GM21367 (cell line): ENCODE data around the gene ZNF224.
"Not testable (repeated sequence)": the region's sequence is repeated elsewhere in the genome, so short reads cannot be mapped to it uniquely, and the experiment has no call there.

Experiments
- ATAC-seq: cut with Tn5 transposase; IDR thresholded peaks from one replicate; pipeline ENCODE4 v1.9.1; 2021; ENCODE audit not compliant: unreplicated experiment

Gene ZNF224

GRCh38 chr19:44121162-44121561 is 27.0 kb downstream of the ZNF224 start:
- ATAC-seq = not testable (repeated sequence)

- ATAC-seq = no peak
These were observed 37.8 kb downstream of the ZNF224 start for GRCh38 chr19:44131955-44132354.

GRCh38 chr19:44141191-44142058 is 47.3 kb downstream of the ZNF224 start, which contains the start of gene ZNF234:
Gene ZNF234 (plus strand): TSS chr19:44141554. CDS start chr19:44144633, 3,079 bp downstream.
- peak; percentile 53 for ATAC-seq

- no peak for ATAC-seq
These were observed 47.9 kb downstream of the ZNF224 start for GRCh38 chr19:44142059-44142433.

- no peak for ATAC-seq
These were observed 55.6 kb downstream of the ZNF224 start for GRCh38 chr19:44149776-44150175.

- no peak for ATAC-seq
These were observed 57.3 kb downstream of the ZNF224 start for GRCh38 chr19:44151491-44151890.

GRCh38 chr19:44156475-44156874 is 62.3 kb downstream of the ZNF224 start:
- ATAC-seq = no peak
